ENCODE data around the gene IL22RA1.

- TF ChIP-seq, protein P1, sequence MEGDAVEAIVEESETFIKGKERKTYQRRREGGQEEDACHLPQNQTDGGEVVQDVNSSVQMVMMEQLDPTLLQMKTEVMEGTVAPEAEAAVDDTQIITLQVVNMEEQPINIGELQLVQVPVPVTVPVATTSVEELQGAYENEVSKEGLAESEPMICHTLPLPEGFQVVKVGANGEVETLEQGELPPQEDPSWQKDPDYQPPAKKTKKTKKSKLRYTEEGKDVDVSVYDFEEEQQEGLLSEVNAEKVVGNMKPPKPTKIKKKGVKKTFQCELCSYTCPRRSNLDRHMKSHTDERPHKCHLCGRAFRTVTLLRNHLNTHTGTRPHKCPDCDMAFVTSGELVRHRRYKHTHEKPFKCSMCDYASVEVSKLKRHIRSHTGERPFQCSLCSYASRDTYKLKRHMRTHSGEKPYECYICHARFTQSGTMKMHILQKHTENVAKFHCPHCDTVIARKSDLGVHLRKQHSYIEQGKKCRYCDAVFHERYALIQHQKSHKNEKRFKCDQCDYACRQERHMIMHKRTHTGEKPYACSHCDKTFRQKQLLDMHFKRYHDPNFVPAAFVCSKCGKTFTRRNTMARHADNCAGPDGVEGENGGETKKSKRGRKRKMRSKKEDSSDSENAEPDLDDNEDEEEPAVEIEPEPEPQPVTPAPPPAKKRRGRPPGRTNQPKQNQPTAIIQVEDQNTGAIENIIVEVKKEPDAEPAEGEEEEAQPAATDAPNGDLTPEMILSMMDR (conservative IDR thresholded peaks at IDR 0.05 in 1 of 2, IDR thresholded peaks at IDR 0.05 in 1 of 2; ENCODE audit: low read depth in 1 of 2, low read length in 2 of 2) = no peak
- TF ChIP-seq EZH2 (IDR thresholded peaks at IDR 0.05; ENCODE audit: low read length, missing control alignments) = no peak
Observed at GRCh38 chr1:24125456-24125855, 17.5 kb downstream of the IL22RA1 start.

Data from fibroblast of lung (primary cell).